IPS DF 6.9 (cell line): ENCODE data around the gene CCDC57.

Experiments
- DNase-seq: peaks from one replicate; pipeline ENCODE4 v3.0.0-alpha.2; 2013; ENCODE audit warnings: low read depth, low spot score
- H3K27ac ChIP-seq: one replicate; pipeline ENCODE4 v1.5.1; 2013; ENCODE audit warnings: low read length, control low read depth
- H3K27me3 ChIP-seq: 2 replicates; pipeline ENCODE4 v1.6.1; 2013; ENCODE audit warnings: mild to moderate bottlenecking, low read length; ENCODE audit not compliant: control insufficient read depth, insufficient read depth
- H3K36me3 ChIP-seq: 2 replicates; pipeline ENCODE4 v1.6.1; 2013; ENCODE audit warnings: low read length; ENCODE audit not compliant: control insufficient read depth, insufficient read depth
- H3K4me1 ChIP-seq: 2 replicates; pipeline ENCODE4 v1.6.1; 2013; ENCODE audit warnings: low read length; ENCODE audit not compliant: control insufficient read depth, insufficient read depth
- H3K4me3 ChIP-seq: 2 replicates; pipeline ENCODE4 v1.5.1; 2013; ENCODE audit warnings: mild to moderate bottlenecking, low read length
- H3K9me3 ChIP-seq: 2 replicates; pipeline ENCODE4 v1.6.1; 2013; ENCODE audit warnings: low read length, inconsistent platforms; ENCODE audit not compliant: control insufficient read depth, insufficient read depth
- WGBS: extraction: QIAGEN DNeasy Blood & Tissue Kit; methylation state at CpG from one replicate; pipeline ENCODE4 v1.1.7; 2013; ENCODE audit warnings: mixed read lengths, missing lambda C conversion rate; ENCODE audit not compliant: insufficient read length, insufficient coverage; 5-methylcytosine and 5-hydroxymethylcytosine counted together

CCDC57 gene

DNA sequence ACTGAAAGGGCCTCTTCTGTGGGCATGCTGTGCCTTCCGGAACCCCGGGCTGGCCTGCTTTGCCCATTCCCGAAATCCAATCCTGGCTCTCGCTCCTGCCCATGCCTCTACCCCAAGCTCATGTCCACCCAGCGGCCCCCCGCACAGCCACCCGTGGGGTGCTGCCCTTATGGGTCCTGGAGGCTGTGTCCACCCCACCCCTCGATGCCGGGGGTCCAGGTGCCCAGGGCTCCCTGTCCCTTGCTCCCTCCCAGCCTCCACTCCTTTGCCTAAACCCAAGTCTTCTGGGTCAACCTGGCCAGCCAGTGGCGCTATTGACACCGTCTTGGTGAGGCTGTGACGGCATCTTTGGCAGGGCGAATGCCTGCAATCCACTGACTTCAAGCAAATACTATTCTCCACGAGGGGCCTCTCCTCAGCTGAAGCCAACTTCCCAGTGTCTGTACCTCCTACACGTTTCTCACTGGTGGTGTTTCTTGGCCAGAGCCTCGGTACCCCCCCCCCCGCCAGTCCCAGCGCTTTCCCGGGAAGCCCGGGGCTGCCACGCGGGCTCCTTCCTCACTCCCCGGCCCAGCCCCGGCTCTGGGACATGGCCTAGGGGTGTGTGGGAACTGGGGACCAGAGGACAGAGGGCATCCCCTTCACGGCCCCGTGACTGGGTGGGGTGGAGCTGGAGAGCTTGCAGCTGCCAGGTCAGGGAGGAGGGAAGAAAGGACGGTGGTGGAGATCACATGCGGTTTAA is 134.9 kb downstream of the CCDC57 start:
- WGBS = no CpG with 5 or more reads among the region's 28 CpGs
- no peak for DNase-seq
- Histone ChIP-seq H3K9me3 (no peaks in the 10 kb centered on the region), H3K4me3 (no peak overlapping the region), H3K36me3 (peaks cover 44% of the 10 kb centered on the region), H3K27ac (no peak overlapping the region), H3K4me1 (peaks cover 1% of the 10 kb centered on the region; the same call in 1 of the 2 replicates), H3K27me3 (no peaks in the 10 kb centered on the region)

DNA sequence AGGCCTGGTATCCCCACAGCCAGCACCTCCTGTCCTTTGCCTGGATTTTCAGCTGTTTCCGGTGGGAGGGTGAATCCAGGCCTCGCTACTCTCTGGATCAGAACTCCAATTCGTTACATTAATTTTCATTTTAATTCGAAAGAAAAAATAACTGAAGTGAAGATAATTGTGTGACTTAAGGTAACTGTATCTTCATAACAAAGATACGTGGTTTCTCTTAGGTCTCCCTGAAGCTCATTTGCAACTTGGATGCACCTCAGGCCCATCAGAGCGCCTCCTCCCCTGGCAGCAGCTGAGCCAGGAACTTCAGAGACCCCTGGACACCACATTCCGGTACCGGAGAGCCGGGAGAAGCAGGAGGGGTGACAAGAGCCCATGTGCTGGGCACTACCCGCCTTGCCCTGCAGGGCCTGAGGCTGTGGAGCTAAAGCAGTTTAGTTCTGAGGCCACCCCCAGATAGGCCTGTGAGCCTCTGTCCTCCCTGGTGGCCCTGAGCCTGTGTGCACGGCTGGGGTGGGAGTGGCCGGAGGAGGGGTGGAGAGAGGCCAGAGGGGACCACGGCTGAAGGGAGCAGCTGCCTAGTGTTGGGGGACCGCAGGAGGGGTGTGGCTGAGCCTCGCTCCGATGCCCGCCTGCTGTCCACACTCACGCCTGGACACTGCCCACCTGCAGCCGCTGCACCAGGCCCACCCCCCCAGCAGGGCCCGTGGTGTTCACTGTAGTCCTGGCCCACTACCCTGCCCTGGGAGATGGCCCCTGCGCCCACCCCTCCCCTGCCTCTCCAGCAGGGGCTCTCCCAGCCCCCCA is 135.7 kb downstream of the CCDC57 start:
- no peaks in the 10 kb centered on the region for H3K27me3 ChIP-seq
- WGBS = no CpG with 5 or more reads among the region's 21 CpGs
- H3K9me3 ChIP-seq = no peaks in the 10 kb centered on the region
- H3K36me3 ChIP-seq = peaks cover 36% of the 10 kb centered on the region
- peaks cover 1% of the 10 kb centered on the region; the same call in 1 of the 2 replicates for H3K4me1 ChIP-seq
- H3K27ac ChIP-seq = no peak overlapping the region
- H3K4me3 ChIP-seq = no peak overlapping the region
- DNase-seq = no peak

DNA sequence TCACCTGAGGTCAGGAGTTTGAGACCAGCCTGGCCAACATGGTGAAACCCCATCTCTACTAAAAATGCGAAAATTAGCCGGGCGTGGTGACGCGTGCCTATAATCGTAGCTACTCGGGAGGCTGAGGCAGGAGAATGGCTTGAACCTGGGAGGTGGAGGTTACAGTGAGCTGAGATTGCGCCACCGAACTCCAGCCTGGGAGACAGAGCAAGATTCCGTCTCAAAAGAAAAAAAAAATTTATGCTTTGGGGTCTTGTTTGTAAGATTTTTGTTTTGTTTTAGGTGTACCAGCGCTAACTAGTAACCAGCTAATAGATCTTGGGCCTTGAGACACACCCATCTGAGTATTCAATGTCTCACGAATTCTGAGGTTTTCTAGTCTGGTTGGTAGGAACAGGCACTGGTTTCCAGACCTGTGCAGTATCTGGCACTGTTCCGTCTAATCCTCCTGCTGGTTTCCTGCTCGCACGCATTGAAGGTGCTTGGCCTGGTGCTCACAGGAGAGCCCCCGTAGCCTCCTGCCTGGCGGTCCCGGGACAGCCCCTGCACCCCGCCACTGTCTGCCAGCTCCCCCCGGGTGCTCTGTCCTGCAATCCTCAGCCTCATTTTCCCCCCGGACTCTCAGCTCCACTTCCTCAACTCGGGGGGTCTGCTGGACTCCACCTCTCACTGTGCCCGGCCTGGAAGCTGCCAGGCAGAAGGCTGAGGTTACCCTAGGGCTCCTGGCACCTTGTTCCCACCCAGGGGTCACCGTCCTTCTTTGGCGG is 136.4 kb downstream of the CCDC57 start:
- no CpG with 5 or more reads among the region's 25 CpGs for WGBS
- DNase-seq = no peak
- Histone ChIP-seq H3K9me3 (no peaks in the 10 kb centered on the region), H3K4me3 (no peak overlapping the region), H3K36me3 (peaks cover 28% of the 10 kb centered on the region), H3K27me3 (no peaks in the 10 kb centered on the region), H3K4me1 (peaks cover 1% of the 10 kb centered on the region; the same call in 1 of the 2 replicates), H3K27ac (no peak overlapping the region)

DNA sequence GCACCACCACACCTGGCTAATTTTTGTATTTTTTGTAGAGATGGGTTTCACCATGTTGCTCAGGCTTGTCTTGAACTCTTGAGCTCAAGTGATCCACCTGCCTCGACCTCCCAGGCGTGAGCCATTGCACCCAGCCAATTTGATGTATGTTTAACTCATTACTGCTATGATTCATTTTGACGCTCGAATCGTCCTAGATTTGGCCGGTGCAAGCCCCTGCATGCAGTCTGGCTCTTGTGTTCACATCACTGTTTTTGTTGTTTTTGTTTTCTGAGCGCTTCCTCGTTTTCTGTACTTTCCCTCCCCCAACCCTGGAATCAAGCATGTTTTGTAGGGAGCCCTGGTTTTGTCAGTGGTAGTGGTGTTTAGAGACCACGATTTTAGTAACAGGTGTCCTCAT is 139.2 kb downstream of the CCDC57 start:
- Histone ChIP-seq H3K27me3 (no peaks in the 10 kb centered on the region), H3K9me3 (no peaks in the 10 kb centered on the region), H3K4me1 (peaks cover 1% of the 10 kb centered on the region; the same call in 1 of the 2 replicates), H3K36me3 (peaks cover 5% of the 10 kb centered on the region; the same call in 1 of the 2 replicates), H3K27ac (no peak overlapping the region), H3K4me3 (no peak overlapping the region)
- WGBS = no CpG with 5 or more reads among the region's 9 CpGs
- DNase-seq = no peak

DNA sequence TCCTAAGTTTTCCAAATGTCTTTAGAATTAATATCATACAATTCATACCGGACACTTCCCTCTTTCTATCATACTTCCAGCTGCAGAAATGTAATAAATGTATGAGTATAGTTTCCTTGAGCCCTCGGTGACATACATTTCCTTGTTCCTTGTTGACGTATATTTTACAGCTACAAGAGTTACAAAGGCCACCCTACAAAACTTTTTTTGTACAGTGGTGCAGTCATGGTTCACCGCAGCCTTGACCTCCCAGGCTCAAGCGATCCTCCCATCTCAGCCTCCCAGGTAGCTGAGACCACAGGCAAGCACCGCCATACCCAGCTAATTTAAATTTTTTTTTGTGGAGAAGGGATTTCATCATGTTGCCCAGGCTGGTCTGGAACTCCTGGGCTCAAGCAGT is 139.8 kb downstream of the CCDC57 start:
- DNase-seq = no peak
- H3K4me1 ChIP-seq = peaks cover 1% of the 10 kb centered on the region; the same call in 1 of the 2 replicates
- whole genome bisulfite sequencing = no CpG with 5 or more reads among the region's 6 CpGs
- peaks cover 4% of the 10 kb centered on the region; the same call in 1 of the 2 replicates for H3K36me3 ChIP-seq
- no peaks in the 10 kb centered on the region for H3K27me3 ChIP-seq
- H3K4me3 ChIP-seq = no peak overlapping the region
- H3K9me3 ChIP-seq = no peaks in the 10 kb centered on the region
- H3K27ac ChIP-seq = no peak overlapping the region

DNA sequence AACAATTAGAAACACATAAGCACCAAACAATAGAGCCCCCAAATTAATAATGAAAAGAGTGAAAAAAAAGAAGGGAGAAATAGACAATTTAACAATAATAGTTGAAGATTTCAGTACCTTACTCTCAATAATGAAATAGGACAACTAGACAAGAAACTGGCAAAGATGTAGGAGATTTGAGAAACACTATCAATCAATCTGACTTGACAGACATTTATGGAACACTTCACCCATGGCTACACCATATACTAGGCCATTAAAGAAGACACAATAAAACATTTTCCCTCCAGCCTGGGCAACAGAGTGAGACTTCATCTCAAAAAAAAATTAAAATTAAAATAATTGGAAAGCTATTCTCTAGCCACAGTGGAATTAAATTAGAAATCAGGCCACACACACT is 142.0 kb downstream of the CCDC57 start:
- H3K27ac ChIP-seq = no peak overlapping the region
- H3K4me1 ChIP-seq = no peaks in the 10 kb centered on the region
- DNase-seq = no peak
- H3K27me3 ChIP-seq = no peaks in the 10 kb centered on the region
- no peaks in the 10 kb centered on the region for H3K9me3 ChIP-seq
- no peaks in the 10 kb centered on the region for H3K36me3 ChIP-seq
- no peak overlapping the region for H3K4me3 ChIP-seq

DNA sequence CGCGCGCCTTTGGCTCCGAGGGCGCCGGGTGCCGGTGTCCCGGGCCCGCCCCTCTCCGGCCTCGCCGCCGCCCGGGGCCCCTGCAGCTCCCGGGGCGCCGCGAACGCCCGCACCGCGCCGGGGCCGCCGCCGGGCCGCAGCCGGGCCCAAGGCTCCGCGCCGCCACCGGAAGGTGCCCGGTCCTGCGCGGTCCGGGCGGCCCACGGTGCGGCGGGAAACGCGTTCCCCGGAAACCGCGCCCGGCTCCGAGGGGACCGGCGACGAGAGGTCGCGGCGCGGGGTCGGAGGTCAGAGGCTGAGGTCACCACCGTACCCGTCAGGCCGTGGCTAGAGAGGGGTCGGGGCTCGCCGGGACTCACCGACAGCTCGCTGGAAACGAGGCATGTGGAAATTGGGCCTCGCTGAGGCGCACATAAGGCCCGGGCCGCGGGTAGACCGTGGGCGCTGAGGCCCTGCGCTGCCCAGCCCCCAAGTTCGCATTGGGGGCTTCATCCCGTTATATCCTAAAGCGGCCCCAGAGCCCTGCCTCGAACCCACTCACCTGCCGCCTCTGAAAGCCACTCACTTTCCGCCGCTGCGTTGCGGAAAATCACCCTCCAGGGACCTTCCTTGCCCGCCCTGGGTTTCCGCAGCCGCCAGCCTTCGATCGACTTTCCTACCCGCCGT is 146.9 kb downstream of the CCDC57 start, which contains the start of gene DUS1L:
DUS1L (minus strand) TSS at position 167 of the 666 bp plus-strand sequence. CDS start 745 bp downstream, outside the sequence.
- Histone ChIP-seq H3K36me3 (peaks cover 17% of the 10 kb centered on the region), H3K27ac (no peak within 1 kb of the TSS), H3K4me3 (peak within 1 kb of the TSS; percentile 79), H3K4me1 (peaks cover 3% of the 10 kb centered on the region; the same call in 1 of the 2 replicates), H3K27me3 (no peaks in the 10 kb centered on the region), H3K9me3 (no peaks in the 10 kb centered on the region)
- DNase-seq = no peak
- no CpG with 5 or more reads among the region's 88 CpGs for WGBS

DNA sequence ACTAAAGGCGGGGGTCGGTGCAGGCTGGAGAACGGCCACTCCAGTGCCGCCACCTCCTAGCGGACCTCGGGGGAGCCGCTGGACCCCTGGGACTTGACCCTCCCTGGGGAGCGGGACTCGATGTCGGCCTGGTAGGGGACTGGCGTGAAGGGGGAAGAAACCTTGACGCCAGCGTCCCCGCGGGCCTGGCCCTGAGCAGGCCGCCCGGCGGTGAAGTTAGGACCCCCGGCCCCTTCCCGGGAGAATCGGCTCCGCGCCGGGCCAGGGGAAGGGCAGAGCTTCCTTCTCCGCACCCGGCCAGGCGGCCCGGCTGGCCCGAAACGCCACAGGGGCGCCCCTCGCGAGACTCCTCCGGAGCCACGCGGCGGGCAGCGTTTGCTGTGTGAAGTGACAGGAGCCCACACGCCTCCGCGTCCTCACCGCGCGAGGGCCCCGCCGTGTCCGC is 147.4 kb downstream of the CCDC57 start:
- WGBS = no CpG with 5 or more reads among the region's 47 CpGs
- H3K9me3 ChIP-seq = no peaks in the 10 kb centered on the region
- H3K27ac ChIP-seq = no peak overlapping the region
- no peaks in the 10 kb centered on the region for H3K27me3 ChIP-seq
- no peak for DNase-seq
- H3K36me3 ChIP-seq = peaks cover 22% of the 10 kb centered on the region
- peaks cover 3% of the 10 kb centered on the region; the same call in 1 of the 2 replicates for H3K4me1 ChIP-seq
- peak overlapping the region; percentile 79 for H3K4me3 ChIP-seq

DNA sequence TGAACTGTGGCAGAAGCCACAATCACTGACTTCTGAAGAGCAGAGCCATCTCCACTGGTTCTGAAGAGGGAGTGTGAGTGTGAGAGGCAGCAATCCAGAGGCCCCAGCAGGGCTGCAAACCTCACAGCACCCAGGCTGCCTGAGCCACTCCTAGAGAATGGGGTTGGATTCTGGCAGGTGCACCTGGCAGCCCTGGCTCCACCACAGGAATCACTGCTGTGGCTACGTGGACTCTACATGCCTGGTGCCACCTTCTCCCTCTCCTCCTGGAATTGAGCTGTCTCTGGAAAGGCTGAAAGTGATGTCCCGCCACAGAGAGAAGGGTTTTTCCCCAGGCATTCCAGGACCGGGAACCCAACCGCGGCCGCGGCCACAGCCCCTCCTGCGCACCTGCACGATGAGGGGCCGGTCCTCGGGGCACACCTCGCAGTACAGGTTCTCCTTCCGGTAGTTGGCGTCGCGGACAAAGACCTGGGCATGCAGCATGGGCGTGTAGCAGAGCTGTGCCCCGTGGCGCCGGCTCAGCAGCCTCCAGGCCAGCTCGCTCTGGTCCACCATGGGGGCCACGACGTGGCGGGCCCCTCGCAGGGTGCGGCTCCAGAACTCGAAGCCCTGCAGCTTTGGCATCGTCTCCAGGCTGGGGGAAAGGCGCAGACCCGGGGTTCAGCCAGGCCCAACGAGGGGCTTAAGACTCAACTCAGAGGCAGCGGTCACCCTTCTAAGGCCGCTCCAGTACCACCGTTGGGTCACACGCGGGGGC is 148.0 kb downstream of the CCDC57 start:
- no CpG with 5 or more reads among the region's 36 CpGs for WGBS
- peaks cover 24% of the 10 kb centered on the region for H3K36me3 ChIP-seq
- DNase-seq = no peak

More for the DNA sequence above, 148.0 kb downstream of the CCDC57 start:
- Histone ChIP-seq H3K27me3 (no peaks in the 10 kb centered on the region), H3K4me1 (peaks cover 3% of the 10 kb centered on the region; the same call in 1 of the 2 replicates), H3K9me3 (no peaks in the 10 kb centered on the region), H3K4me3 (peak overlapping the region; percentile 79; the same call in 1 of the 2 replicates), H3K27ac (no peak overlapping the region)
